ENCODE data around the gene RBKS. TPM values are rescaled to one million over a fixed set of nuclear protein-coding genes. Genes with fewer than 3 reads are reported as not detected.

Gene RBKS
- total and polyA plus RNA-seq, 2 of the 13 experiments (the other 11 are each of a cell fraction or from before 2014, with no cell fraction given), result 7.7 to 8.3 TPM

DNA sequence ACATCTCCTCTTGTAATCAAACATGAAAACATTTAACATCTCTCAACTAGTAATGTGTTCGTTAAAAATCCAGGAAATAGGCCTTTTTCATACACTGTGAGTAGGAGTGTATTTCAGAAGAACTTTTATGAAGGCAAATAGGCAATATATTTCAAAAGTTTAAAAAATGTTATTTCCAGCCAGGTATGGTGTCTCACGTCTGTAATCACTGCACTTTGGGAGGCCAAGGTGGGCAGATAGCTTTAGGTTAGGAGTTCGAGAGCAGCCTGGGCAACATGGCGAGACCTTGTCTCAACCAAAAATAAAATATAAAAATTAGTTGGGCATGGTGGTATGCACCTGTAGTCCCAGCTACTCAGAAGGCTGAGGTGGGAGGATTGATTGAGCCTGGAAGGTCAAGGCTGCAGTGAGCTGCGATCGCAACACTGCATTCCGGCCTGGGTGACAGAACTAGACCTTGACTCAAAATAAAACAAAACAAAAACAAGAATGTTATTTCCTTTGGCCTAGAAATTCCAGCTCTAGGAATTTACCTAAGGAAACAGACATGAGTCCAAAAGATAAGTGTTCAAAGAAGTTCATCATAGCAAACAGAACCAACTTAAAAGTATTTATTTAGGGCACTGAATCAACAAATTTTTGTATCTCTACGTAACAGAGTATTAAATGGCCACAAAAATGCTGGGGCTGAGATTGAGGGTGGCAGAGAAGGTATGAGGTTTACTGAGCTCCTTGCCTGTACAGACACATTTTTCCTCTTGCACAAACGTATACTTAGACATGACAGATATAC, 14.9 kb downstream of the RBKS start (continued):
- TF ChIP-seq PATZ1 (CRISPR knock-in tag; IDR thresholded peaks at IDR 0.05), result peak; percentile 9; the same call in 1 of the 2 replicates
- TF ChIP-seq MTA3 (CRISPR knock-in tag; IDR thresholded peaks at IDR 0.05), result no peak
- TF ChIP-seq THAP11 (CRISPR knock-in tag; IDR thresholded peaks at IDR 0.05), result peak; percentile 51
- peak; percentile 67; the same call in 1 of the 2 replicates for TF ChIP-seq ERF (CRISPR knock-in tag; IDR thresholded peaks at IDR 0.05)
- TF ChIP-seq MBD4 (IDR thresholded peaks at IDR 0.05; ENCODE audit: borderline replicate concordance, low read length), result 0 out of 2 replicates have a peak, but pooled peaks have one; percentile 73
- peak; percentile 70; the same call in 1 of the 2 replicates for TF ChIP-seq PHF21A (CRISPR knock-in tag; IDR thresholded peaks at IDR 0.05)
- TF ChIP-seq MED1 (CRISPR knock-in tag; IDR thresholded peaks at IDR 0.05), result peak; percentile 97
- TF ChIP-seq RFX3 (CRISPR knock-in tag; IDR thresholded peaks at IDR 0.05), result peak; percentile 31; the same call in 1 of the 2 replicates
- TF ChIP-seq RARA (CRISPR knock-in tag; IDR thresholded peaks at IDR 0.05), result peak; percentile 96
- no peak for TF ChIP-seq UBTF (CRISPR knock-in tag; IDR thresholded peaks at IDR 0.05)
- TF ChIP-seq TBX2 (CRISPR knock-in tag; IDR thresholded peaks at IDR 0.05; ENCODE audit: borderline replicate concordance), result peak; percentile 60; the same call in 1 of the 2 replicates
- TF ChIP-seq, protein P1, sequence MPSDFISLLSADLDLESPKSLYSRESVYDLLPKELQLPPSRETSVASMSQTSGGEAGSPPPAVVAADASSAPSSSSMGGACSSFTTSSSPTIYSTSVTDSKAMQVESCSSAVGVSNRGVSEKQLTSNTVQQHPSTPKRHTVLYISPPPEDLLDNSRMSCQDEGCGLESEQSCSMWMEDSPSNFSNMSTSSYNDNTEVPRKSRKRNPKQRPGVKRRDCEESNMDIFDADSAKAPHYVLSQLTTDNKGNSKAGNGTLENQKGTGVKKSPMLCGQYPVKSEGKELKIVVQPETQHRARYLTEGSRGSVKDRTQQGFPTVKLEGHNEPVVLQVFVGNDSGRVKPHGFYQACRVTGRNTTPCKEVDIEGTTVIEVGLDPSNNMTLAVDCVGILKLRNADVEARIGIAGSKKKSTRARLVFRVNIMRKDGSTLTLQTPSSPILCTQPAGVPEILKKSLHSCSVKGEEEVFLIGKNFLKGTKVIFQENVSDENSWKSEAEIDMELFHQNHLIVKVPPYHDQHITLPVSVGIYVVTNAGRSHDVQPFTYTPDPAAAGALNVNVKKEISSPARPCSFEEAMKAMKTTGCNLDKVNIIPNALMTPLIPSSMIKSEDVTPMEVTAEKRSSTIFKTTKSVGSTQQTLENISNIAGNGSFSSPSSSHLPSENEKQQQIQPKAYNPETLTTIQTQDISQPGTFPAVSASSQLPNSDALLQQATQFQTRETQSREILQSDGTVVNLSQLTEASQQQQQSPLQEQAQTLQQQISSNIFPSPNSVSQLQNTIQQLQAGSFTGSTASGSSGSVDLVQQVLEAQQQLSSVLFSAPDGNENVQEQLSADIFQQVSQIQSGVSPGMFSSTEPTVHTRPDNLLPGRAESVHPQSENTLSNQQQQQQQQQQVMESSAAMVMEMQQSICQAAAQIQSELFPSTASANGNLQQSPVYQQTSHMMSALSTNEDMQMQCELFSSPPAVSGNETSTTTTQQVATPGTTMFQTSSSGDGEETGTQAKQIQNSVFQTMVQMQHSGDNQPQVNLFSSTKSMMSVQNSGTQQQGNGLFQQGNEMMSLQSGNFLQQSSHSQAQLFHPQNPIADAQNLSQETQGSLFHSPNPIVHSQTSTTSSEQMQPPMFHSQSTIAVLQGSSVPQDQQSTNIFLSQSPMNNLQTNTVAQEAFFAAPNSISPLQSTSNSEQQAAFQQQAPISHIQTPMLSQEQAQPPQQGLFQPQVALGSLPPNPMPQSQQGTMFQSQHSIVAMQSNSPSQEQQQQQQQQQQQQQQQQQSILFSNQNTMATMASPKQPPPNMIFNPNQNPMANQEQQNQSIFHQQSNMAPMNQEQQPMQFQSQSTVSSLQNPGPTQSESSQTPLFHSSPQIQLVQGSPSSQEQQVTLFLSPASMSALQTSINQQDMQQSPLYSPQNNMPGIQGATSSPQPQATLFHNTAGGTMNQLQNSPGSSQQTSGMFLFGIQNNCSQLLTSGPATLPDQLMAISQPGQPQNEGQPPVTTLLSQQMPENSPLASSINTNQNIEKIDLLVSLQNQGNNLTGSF (CRISPR knock-in tag; IDR thresholded peaks at IDR 0.05), result no peak
- peak; percentile 51; the same call in 1 of the 2 replicates for TF ChIP-seq TARDBP (CRISPR knock-in tag; IDR thresholded peaks at IDR 0.05)
- peak; percentile 89 for TF ChIP-seq GATAD2A (CRISPR knock-in tag; IDR thresholded peaks at IDR 0.05)
- TF ChIP-seq FOXA1 (IDR thresholded peaks at IDR 0.05), result peak; percentile 91
- TF ChIP-seq FOXA1 (CRISPR knock-in tag; IDR thresholded peaks at IDR 0.05), result peak; percentile 61
- no peak for TF ChIP-seq SOX6 (IDR thresholded peaks at IDR 0.05)
- peak; percentile 85 for TF ChIP-seq SOX6 (CRISPR knock-in tag; IDR thresholded peaks at IDR 0.05)
- TF ChIP-seq NFKBIZ (CRISPR knock-in tag; IDR thresholded peaks at IDR 0.05), result peak; percentile 44; the same call in 1 of the 2 replicates
- TF ChIP-seq SMC3 (IDR thresholded peaks at IDR 0.05; ENCODE audit: low read length), result no peak
- no peak for TF ChIP-seq ZNF652 (CRISPR knock-in tag; IDR thresholded peaks at IDR 0.05; ENCODE audit: borderline replicate concordance, low read depth)

Measured in HepG2 (cell line).